Smooth muscle cell (in vitro differentiated cells): ENCODE results near the gene FGF4. TPM values are rescaled to one million over a fixed set of nuclear protein-coding genes. Genes with fewer than 3 reads are reported as not detected.
"Not testable (repeated sequence)": the region's sequence is repeated elsewhere in the genome, so short reads cannot be mapped to it uniquely, and the experiment has no call there.

Experiments used
- DNase-seq: peaks from one replicate; lab custom pipeline; 2025; ENCODE audit not compliant: unreplicated experiment; lab: John Stamatoyannopoulos, UW
- H2AFZ ChIP-seq: fragments of 200-600 bp; sonication (generic); 2 replicates; pipeline ENCODE4 v1.6.0; 2016; ENCODE audit warnings: antibody characterized with exemption, low read depth, mild to moderate bottlenecking
- H3F3A ChIP-seq: fragments of 200-600 bp; sonication (generic); 2 replicates; pipeline ENCODE4 v1.6.0; 2017; ENCODE audit warnings: antibody characterized with exemption, low read depth
- H3K27ac ChIP-seq: fragments of 200-600 bp; sonication (generic); 2 replicates; pipeline ENCODE4 v1.5.1; 2016; ENCODE audit warnings: low read depth, mild to moderate bottlenecking
- H3K27me3 ChIP-seq: fragments of 200-600 bp; sonication (generic); 2 replicates; pipeline ENCODE4 v1.6.1; 2016; ENCODE audit warnings: low read depth, mild to moderate bottlenecking
- H3K36me3 ChIP-seq: fragments of 200-600 bp; sonication (generic); 2 replicates; pipeline ENCODE4 v1.5.1; 2016; ENCODE audit warnings: low read depth
- H3K4me1 ChIP-seq: fragments of 200-600 bp; sonication (generic); 2 replicates; pipeline ENCODE4 v1.5.1; 2016; ENCODE audit warnings: low read depth
- H3K4me2 ChIP-seq: fragments of 200-600 bp; sonication (generic); 2 replicates; pipeline ENCODE4 v1.6.0; 2016; ENCODE audit warnings: mild to moderate bottlenecking
- H3K4me3 ChIP-seq: fragments of 200-600 bp; sonication (generic); 2 replicates; pipeline ENCODE4 v1.5.1; 2016; ENCODE audit warnings: mild to moderate bottlenecking
- H3K79me2 ChIP-seq: fragments of 200-600 bp; sonication (generic); 2 replicates; pipeline ENCODE4 v1.6.0; 2016; ENCODE audit warnings: low read depth, mild to moderate bottlenecking
- H3K9ac ChIP-seq: fragments of 200-600 bp; sonication (generic); 2 replicates; pipeline ENCODE4 v1.6.0; 2016; ENCODE audit warnings: low read depth
- H3K9me3 ChIP-seq: fragments of 200-600 bp; sonication (generic); replicated peaks from 2 replicates; pipeline ENCODE4 v1.5.1; 2016; ENCODE audit warnings: low read depth
- H4K20me1 ChIP-seq: fragments of 200-600 bp; sonication (generic); 2 replicates; pipeline ENCODE4 v1.6.0; 2016; ENCODE audit warnings: low read depth
- WGBS: methylation state at CpG from one replicate; pipeline ENCODE4 v1.1.7; 2016; ENCODE audit warnings: low lambda C conversion rate; 5-methylcytosine and 5-hydroxymethylcytosine counted together
- polyA plus RNA-seq: library from polyadenylated mRNA; unstranded; fragments of >200 nt; fragmentation: Nextera tagmentation; extraction: Ambion mirVana; gene quantifications from 2 replicates; pipeline ENCODE4 v1.2.1, GENCODE V29; 2016
- total RNA-seq: library from RNA; depleted of rRNA; stranded (reverse); fragments of >200 nt; gene quantifications from 2 replicates; pipeline ENCODE4 v1.2.3, GENCODE V29; 2014
- TF ChIP-seq, protein P1 (sequence below): fragments of 200-600 bp; sonication (generic); IDR thresholded peaks from 2 replicates; pipeline ENCODE4 v1.5.1; 2017; ENCODE audit warnings: borderline replicate concordance, mild to moderate bottlenecking, antibody characterized with exemption; ENCODE audit not compliant: insufficient read depth, poor library complexity, severe bottlenecking

FGF4 gene
- total and polyA plus RNA-seq, 2 experiments from 2014 or later, result not detected

DNA sequence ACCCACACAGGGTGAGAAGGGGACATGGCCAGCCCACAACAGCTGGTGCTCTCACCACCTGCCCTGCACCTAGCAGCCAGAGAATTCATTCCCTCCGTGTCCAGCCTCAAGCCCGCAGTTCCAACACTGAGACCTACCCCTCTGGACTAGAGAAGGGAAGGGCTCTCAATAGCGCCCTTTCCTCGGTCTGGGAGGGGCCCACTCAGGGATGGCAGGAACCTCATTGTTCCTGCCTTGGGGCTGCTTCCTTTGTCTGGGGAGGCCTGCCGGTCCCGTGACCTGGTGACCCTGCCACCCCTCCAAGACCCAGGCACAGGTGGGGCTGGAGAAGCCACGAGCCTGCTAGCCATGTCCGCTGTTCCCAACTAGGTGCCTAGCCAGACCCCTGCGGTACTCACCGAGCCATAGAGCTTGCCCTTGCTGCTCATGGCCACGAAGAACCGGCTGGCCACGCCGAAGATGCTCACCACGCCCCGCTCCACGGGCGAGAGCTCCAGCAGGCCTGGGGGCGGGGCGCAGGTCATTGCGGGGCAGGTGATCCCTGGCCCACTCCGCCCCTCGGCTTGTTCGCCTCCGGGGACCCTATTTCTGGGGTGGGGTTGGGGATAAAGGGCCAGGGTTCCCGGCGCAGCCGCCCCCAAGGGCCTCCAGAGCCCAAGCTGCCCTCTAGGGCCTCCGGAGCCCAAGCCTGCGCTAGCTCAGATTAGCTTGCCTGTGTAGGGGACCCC lies 1.4 kb downstream of the FGF4 start:
- H3K9me3 ChIP-seq, result no peaks in the 10 kb centered on the region
- H3K4me2 ChIP-seq, result peak overlapping the region; percentile 65
- H3K4me3 ChIP-seq, result no peak overlapping the region
- H4K20me1 ChIP-seq, result no peaks in the 10 kb centered on the region
- no peaks in the 10 kb centered on the region for H3K79me2 ChIP-seq
- no peaks in the 10 kb centered on the region for H3K36me3 ChIP-seq
- H3F3A ChIP-seq, result no peaks in the 10 kb centered on the region
- no peak overlapping the region for H2AFZ ChIP-seq
- DNase-seq, result no peak
- WGBS, result 29% methylated on average over 30 of the region's 30 CpGs
- TF ChIP-seq, protein P1, sequence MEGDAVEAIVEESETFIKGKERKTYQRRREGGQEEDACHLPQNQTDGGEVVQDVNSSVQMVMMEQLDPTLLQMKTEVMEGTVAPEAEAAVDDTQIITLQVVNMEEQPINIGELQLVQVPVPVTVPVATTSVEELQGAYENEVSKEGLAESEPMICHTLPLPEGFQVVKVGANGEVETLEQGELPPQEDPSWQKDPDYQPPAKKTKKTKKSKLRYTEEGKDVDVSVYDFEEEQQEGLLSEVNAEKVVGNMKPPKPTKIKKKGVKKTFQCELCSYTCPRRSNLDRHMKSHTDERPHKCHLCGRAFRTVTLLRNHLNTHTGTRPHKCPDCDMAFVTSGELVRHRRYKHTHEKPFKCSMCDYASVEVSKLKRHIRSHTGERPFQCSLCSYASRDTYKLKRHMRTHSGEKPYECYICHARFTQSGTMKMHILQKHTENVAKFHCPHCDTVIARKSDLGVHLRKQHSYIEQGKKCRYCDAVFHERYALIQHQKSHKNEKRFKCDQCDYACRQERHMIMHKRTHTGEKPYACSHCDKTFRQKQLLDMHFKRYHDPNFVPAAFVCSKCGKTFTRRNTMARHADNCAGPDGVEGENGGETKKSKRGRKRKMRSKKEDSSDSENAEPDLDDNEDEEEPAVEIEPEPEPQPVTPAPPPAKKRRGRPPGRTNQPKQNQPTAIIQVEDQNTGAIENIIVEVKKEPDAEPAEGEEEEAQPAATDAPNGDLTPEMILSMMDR, result no peak
- peaks cover 78% of the 10 kb centered on the region for H3K27me3 ChIP-seq
- no peak overlapping the region for H3K9ac ChIP-seq
- H3K4me1 ChIP-seq, result peaks cover 16% of the 10 kb centered on the region
- H3K27ac ChIP-seq, result no peak overlapping the region

DNA sequence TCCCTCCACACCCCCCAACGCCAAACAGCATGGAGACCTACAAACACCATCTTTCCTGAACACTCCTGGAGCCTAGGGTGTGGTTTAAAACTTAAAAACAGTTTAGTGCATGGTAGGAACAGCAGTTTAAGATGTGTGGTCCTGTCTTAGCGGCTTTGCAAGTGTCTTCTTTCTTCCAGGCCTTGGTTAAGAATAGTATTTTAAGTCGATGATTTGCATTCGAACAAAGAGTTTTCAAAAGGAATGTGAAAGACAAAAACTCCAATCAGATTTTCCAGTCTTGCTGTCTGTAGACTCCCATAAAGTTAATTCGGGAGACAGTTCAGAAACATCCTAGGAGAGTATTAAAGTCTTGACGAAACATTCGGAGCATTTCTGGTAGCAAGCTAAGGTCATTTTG lies 3.7 kb downstream of the FGF4 start:
- H3K27ac ChIP-seq, result no peak overlapping the region
- no peak overlapping the region for H3K4me3 ChIP-seq
- no peaks in the 10 kb centered on the region for H4K20me1 ChIP-seq
- H3K36me3 ChIP-seq, result no peaks in the 10 kb centered on the region
- H3K27me3 ChIP-seq, result peaks cover 64% of the 10 kb centered on the region
- H3K4me1 ChIP-seq, result peaks cover 16% of the 10 kb centered on the region
- H2AFZ ChIP-seq, result no peak overlapping the region
- no peaks in the 10 kb centered on the region for H3K9me3 ChIP-seq
- H3K79me2 ChIP-seq, result no peaks in the 10 kb centered on the region
- DNase-seq, result no peak
- H3K9ac ChIP-seq, result no peak overlapping the region
- TF ChIP-seq, protein P1, result no peak
- no peak overlapping the region for H3K4me2 ChIP-seq
- WGBS, result 40% methylated on average over 7 of the region's 7 CpGs
- no peaks in the 10 kb centered on the region for H3F3A ChIP-seq

DNA sequence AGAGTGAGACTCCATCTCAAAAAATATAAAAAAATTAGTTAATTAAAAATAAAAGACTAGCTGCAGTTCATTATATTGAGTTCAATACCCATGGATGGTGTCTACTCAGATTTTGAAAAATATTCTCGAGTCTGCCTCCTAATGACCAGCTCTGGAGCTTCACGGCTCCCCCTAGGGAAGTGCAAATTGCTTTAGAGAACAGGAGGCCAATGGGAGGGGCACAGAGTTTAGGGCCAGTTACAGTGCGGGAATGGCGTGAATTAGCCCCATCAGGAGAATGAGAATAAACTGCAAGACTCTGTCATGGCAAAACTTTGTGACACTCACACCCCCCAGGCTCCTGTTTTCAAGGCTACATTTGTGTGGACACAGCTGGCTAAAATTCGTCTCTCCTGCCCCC lies 4.6 kb downstream of the FGF4 start:
- H3K9me3 ChIP-seq, result no peaks in the 10 kb centered on the region
- no peaks in the 10 kb centered on the region for H3K79me2 ChIP-seq
- H3K36me3 ChIP-seq, result no peaks in the 10 kb centered on the region
- no peak overlapping the region for H3K4me2 ChIP-seq
- TF ChIP-seq, protein P1, result no peak
- H3F3A ChIP-seq, result no peaks in the 10 kb centered on the region
- DNase-seq, result no peak
- H3K4me3 ChIP-seq, result no peak overlapping the region
- no peak overlapping the region for H3K9ac ChIP-seq
- H3K27ac ChIP-seq, result no peak overlapping the region
- no peak overlapping the region for H2AFZ ChIP-seq
- peaks cover 55% of the 10 kb centered on the region for H3K27me3 ChIP-seq
- peaks cover 16% of the 10 kb centered on the region for H3K4me1 ChIP-seq
- no peaks in the 10 kb centered on the region for H4K20me1 ChIP-seq
- WGBS, result 26% methylated on average over 5 of the region's 5 CpGs

DNA sequence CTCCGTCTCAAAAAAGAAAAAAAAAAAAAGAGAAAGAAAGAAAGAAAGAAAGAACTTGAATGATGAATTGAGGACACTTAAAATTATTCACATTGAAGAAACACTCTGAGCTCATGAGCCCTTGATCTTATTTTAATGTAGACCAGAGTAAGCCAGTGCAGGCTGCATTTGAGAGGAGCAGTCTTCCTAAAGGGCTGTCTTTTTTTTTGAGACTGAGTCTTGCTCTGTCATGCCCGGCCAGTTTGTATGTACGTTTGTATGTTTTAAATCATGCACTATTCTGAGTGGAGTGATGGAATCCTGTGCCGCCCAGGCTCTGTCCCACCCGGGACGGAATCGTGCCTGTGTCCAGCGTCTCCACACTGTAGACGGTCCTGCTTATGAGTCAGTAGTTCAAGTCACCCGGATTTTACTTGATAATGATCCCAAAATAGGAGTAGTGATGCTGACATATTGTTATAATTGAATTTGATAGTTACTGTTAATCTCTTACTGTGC lies 9.6 kb downstream of the FGF4 start:
- Histone ChIP-seq H3K27ac (no peak overlapping the region), H2AFZ (no peak overlapping the region), H3K4me1 (no peaks in the 10 kb centered on the region), H3K4me3 (no peak overlapping the region), H3K27me3 (peaks cover 5% of the 10 kb centered on the region), H3F3A (no peaks in the 10 kb centered on the region), H3K4me2 (no peak overlapping the region), H3K9me3 (no peaks in the 10 kb centered on the region), H3K79me2 (no peaks in the 10 kb centered on the region), H4K20me1 (no peaks in the 10 kb centered on the region), H3K36me3 (no peaks in the 10 kb centered on the region), H3K9ac (no peak overlapping the region)
- TF ChIP-seq, protein P1, result no peak
- WGBS, result 73% methylated on average over 10 of the region's 10 CpGs
- no peak for DNase-seq

DNA sequence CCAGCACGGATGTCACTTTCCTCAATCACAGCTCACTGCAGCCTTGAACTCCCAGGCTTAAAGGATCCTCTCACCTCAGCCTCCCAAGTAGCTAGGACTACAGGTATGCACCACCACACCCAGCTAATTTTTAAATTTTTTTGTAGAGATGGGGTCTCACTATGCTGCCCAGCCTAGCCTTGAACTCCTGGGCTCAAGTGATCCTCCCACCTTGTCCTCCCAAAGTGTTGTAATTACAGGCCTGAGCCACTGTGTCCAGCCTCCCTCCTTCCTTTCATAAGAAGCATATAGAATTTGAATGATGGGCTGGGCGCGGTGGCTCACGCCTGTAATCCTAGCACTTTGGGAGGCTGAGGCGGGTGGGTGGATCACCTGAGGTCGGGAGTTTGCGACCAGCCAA lies 10.2 kb downstream of the FGF4 start:
- H3K27me3 ChIP-seq, H3K36me3 ChIP-seq, DNase-seq, H3K9ac ChIP-seq, H2AFZ ChIP-seq, H3K4me3 ChIP-seq, H3K4me2 ChIP-seq, H3K4me1 ChIP-seq, H3F3A ChIP-seq, H3K27ac ChIP-seq, H4K20me1 ChIP-seq, H3K79me2 ChIP-seq, H3K9me3 ChIP-seq: not testable (repeated sequence)
- 98% methylated on average over 7 of the region's 7 CpGs for WGBS
